GM18867 (cell line): Measurements from ENCODE around the gene FOXJ1.

ENCODE experiments used
- ATAC-seq: cut with Tn5 transposase; IDR thresholded peaks from one replicate; pipeline ENCODE4 v1.9.1; 2021; ENCODE audit warnings: mild to moderate bottlenecking, moderate library complexity; ENCODE audit not compliant: unreplicated experiment

FOXJ1 gene

GRCh38 chr17:76161619-76162266 lies 20.7 kb upstream of the FOXJ1 start:
- ATAC-seq: no peak

DNA sequence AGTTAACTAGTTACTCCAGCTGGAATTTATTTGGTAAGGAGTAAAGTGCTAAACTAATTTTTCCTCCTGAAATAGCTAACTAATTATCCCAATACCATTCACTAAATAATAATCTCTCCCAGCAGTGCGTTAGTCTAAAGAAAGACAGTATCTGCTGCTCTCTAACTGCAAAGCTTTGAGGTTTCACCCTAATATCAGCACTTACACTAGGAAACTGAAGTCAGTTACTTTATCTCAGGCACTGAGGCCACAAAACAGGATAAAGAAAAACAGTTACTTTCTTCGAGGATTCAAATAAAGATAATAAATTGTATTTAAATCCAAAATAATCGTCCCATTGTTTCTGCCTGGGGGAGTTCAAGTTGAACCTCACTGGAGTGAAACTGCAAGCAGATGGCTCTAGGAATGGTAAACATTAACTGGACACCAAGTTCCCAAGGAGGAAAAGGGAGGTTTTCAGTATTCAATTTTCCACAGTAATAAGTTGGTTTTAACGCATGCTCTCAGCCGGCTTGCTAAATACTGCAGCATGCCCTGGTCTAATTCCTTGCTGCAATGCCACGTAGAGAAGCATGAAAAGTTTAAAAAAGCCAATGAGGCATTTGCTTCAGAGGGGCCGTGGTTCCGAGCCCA lies 20.0 kb upstream of the FOXJ1 start:
- ATAC-seq: no peak

DNA sequence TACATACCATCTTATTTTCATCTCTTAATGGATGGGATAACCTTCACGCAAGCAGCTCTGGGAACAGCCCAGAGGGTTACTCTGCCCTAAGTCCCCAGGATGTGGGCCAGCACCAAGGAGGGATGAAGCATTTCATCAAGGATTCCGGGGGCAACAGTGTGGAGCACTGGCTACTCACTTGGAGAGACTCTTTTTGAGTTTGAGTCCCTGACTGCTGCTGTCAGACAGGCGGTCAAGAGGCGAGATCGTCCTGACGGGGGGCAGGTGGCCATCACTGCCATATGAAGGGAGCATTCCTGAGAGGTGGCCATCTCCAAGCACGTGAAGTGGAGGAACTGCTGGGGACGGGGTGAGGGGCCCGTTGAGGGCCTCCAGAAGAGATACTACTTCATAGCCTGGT lies 18.1 kb upstream of the FOXJ1 start:
- no peak for ATAC-seq

- no peak for ATAC-seq
Observed at GRCh38 chr17:76157759-76158158, 16.7 kb upstream of the FOXJ1 start.

- no peak for ATAC-seq
Observed at GRCh38 chr17:76156662-76156991, 15.6 kb upstream of the FOXJ1 start.

DNA sequence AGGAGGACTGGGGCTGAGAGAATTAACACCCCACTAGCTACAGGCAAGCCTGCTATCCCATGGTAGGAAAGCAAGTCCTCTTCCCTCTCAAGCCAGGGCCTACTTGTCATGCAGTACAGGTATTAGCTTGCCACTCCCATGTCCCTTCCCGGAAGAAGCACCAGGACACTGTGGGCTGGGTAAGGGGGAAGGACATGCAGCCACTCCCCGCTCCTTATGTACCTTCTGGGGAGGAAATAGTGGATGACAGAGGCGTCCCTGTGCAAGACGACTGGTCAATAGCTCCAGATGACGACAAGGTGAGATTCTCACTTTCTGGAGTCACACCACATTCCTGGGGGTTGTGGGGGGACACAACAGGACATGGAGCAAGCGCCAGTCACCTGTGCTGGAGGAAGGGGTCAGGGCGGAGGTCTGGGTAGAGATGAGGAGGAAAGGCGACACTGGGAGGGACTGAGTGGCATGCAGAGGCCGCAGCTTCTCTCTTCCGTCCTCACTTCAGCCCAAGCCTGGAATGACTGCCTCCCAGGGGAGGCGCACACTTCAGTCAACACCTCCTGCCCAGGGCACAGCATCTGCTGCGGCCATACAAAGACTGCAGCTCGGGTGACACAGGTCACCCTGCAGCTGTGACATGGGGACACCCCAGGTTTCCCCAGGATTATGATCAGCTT lies 15.1 kb upstream of the FOXJ1 start:
- no peak for ATAC-seq

GRCh38 chr17:76154936-76155845 lies 14.1 kb upstream of the FOXJ1 start:
- ATAC-seq: no peak

- no peak for ATAC-seq
Observed at GRCh38 chr17:76154292-76154691, 13.2 kb upstream of the FOXJ1 start.

DNA sequence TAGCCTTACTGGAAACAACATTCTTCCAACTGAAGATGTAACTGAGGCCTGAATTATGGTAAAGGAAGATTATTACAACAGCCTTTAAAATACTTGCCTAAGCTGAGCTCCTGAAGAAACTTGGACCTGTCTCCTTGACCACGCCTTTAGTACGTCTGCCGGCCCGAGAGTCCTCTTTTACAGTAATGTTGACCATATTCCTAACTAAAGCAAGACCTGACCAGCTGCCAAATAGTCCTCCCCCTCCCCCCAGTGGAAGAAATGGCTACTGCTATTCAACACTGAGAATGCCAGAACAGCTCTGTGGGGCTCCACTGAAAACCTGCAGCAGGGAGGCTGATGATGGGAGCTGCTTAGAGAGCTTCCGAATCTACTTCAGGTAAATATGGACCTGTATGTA lies 12.6 kb upstream of the FOXJ1 start:
- ATAC-seq: no peak

GRCh38 chr17:76153202-76153601 lies 12.2 kb upstream of the FOXJ1 start:
- ATAC-seq: no peak

DNA sequence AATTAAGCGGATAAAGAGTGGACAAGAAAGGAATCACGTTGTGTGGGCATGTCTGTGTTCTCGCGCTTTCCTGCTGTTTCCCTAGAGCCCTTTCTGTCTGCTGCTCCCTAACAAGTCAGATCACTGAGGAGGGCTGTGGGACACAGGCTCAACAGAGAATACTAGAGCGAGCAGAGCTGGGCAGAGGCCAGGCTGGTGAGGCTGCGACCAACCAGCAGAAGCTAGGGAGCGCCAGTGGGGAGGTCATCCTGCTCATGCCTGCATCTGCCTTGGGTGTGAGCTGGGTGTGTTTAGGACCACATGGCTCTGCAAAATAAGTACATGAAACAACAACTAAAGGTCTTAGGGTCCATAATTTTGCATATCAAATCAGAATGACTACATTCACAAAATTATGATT lies 11.5 kb upstream of the FOXJ1 start:
- ATAC-seq: no peak

DNA sequence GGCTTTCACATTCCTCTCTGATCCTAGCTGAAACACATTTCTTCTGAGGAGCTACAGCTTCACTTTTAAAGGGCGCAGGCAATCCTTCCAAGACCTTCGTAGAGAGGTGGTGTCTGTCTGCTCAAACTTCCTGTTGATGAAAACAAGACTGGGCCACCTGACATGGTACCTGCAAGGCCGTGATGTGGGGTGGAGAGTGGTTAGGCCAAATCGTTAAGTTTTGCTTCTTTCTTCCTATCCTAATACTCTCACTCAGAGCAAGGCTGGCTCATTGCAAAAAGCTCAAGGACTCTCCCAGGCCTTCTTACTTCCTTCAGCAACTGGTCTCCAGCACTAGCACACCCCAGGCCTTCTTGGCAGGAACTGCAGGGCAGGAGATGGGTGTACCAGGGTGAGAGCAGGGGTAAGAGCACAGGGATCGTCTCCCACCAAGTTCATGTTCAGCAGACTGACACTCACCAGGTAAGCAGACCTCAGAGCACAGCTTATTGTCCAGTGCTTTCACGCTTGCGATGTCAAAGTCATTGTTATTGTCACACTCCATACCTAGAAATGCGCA lies 10.9 kb upstream of the FOXJ1 start:
- ATAC-seq: no peak

DNA sequence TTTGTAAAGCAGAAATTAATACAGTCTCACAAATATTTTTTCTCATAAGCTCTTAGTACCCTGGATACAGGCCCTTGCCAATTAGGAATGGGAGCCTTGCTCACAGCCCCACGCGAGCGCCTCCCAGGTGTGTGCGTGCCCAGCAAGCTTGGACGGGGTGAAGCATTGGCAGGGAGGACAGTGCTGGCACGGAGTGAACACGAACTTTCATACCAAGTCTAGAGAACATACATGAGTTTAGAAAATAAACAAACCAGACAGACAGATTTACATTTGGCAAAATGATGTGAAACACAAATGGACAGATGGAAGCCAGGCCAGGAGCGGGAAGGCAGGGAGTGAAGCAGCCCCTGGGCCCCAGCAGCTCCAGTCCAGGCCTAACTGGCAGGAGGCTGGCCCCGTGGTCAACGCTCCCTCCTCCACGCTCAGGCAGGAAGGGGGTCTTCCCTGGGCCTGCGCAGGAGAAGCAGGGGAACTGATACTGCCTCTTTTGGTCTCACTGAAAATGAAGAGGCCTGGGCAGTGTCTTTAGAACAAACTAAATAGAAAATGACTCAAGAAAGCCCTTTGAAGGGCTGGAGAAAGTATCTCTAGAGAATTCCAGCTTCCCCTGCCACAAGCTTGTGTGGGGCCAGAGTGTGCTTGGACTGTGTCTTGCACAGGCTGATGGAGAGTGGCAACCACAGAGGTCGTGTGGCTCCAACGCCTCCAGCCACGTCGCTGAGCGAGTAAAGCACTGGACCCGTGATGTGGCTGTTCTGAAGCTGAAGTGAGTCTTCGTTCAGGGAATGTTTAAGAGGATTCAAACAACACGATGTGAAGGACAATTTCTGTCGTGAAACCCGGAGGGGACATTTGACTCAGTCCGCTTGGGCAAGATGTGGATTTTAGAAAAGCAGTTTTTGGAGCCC lies 9.9 kb upstream of the FOXJ1 start:
- no peak for ATAC-seq

GRCh38 chr17:76149214-76149613 lies 8.2 kb upstream of the FOXJ1 start:
- no peak for ATAC-seq

DNA sequence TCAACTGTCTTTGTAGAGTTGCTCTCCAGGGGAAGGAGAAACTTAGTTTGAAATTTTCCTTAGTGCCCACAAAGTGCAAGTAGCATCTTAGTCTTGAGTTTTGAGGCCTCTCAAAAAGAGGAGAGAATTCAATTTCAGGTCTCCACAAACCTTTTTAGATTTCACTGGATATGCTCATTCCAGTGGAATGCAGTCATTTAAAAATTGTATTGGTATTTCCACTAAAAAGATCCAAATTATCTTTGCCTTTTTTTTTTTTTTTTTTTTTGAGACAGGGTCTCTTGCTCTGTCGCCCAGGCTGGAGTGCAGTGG lies 6.9 kb upstream of the FOXJ1 start:
- ATAC-seq: no peak

GRCh38 chr17:76147211-76148014 lies 6.4 kb upstream of the FOXJ1 start:
- ATAC-seq: no peak

DNA sequence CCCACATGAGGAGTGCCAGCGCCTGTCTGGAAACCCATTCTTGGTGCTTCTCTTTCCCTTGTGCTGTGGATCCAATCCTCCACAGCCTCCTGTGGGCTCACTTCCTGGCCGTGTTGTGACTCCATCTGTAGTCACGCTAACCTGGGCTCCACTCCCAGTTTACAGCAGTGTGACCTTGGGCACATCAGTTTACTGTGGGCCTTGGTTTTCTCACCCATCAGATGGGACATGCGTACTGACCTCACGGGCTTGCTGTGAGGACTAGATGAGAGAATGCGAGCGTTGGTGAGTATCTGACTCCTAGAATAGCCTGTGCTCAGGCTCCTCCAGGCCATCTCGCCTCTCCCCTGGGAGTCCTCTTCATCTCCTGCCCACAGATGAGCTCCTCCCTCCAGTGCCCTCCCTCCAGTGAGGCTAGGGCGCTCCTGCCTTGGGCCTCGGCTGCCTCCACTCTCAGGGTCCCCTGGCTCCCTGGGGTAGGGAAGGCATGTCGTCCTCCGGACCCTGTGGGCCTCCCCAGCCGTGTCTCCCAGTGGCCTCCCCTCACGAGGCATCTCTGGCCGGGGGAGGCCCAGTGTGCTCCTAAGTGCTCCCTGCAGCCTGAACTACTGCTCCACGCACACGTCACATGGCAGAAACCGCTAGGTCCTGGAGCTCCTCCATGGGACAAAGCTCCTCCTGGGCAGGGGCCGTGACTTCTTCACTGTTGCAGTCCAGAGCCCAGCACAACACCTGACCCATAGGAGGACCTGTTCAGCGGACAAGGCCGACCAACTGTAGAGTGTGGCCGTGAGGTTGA lies 5.2 kb upstream of the FOXJ1 start:
- ATAC-seq: no peak

DNA sequence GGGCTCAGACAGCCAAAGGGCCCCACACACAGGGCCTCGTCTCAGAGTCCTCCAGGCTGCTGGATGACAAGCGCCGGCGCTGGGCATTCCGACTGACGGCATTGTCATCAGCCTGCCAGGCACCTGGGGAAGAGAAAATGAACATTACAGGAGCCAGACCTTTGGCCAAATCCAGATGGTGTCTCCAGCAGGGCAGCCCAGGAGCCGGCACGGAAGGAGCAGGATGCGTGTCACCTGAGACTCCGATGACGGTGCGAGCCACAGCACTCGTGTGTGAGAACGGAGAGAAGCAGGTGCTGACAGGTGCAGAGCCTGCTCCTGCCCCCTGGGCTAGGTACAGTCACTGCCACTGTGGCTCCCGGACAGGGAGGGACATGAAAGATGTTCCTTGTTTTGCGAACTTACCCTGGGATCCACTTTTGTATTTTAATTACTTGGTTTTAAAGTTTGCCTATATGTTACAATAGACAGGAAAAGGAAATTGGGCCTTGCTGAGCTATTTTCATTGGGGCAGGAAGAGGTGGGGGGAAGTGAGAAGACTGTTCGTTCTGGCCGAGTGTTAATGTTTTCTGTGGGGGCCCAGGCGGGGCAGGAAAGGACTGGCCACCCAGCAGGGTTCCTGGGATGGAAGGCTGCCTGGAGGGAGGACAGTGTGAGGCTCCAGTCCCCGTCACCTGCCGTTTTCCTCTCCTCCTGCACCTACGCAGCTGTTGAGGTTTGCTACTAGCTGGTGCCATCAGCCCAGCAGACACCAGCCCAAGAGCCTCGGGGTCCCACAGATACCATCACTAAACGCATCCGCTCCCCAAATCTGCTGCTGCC lies 4.4 kb upstream of the FOXJ1 start:
- ATAC-seq: no peak
